ENCODE measurements around the gene IRF2BP2.

DNA sequence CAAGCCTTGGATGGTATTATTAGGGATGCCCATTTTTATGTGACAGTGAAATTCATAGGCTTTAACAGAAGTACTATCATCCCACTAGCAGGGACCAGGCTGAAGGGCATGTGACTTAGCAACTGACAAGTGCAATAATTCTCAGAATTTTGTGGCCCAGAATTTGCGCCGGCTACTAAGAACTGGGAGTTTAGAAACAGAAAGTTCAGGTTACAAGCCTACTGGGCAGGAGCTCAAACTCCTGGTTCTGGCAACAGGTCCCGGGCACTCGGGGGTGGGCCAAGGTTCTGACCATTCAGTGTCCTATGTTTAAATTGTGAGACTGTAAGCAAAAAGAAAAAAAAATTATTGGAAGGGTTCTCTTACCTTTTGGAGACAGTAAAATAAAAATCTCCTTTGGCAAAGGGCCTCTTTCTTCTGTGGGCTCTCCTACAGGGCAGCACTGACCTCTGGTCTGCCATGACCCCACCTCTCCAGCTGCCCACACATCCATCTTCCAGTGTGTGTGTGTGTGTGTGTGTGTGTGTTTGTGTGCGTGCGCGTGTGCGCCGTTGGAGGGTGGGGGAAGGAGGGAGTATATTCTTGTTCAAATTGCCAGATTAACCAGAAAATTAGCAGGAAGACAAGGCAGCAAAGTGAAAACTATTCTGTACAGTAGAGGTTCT lies 26.1 kb downstream of the IRF2BP2 start:
- TF ChIP-seq EP300 (IDR thresholded peaks at IDR 0.05; ENCODE audit: borderline replicate concordance): no peak
- TF ChIP-seq TEAD4 (IDR thresholded peaks at IDR 0.05): no peak
- no peak for TF ChIP-seq CEBPB (IDR thresholded peaks at IDR 0.05)
- TF ChIP-seq FOXM1 (IDR thresholded peaks at IDR 0.05; ENCODE audit: borderline replicate concordance, low read depth): no peak
- no peak for TF ChIP-seq TAF1 (IDR thresholded peaks at IDR 0.05; ENCODE audit: low read depth)
- TF ChIP-seq, protein P1, sequence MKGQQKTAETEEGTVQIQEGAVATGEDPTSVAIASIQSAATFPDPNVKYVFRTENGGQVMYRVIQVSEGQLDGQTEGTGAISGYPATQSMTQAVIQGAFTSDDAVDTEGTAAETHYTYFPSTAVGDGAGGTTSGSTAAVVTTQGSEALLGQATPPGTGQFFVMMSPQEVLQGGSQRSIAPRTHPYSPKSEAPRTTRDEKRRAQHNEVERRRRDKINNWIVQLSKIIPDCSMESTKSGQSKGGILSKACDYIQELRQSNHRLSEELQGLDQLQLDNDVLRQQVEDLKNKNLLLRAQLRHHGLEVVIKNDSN (IDR thresholded peaks at IDR 0.05): no peak
